H7 (cell line): ENCODE results near the gene TRIM72. TPM values are rescaled to one million over a fixed set of nuclear protein-coding genes. Genes with fewer than 3 reads are reported as not detected.
"Not testable (repeated sequence)": the region's sequence is repeated elsewhere in the genome, so short reads cannot be mapped to it uniquely, and the experiment has no call there.

Source experiments
- DNase-seq: peaks from one replicate; pipeline ENCODE4 v3.0.0; 2012
- H3K27me3 ChIP-seq: 2 replicates; pipeline ENCODE4 v1.6.0; 2011; ENCODE audit warnings: mild to moderate bottlenecking, low read length; ENCODE audit not compliant: control insufficient read depth, insufficient read depth
- H3K36me3 ChIP-seq: replicated peaks from 2 replicates; pipeline ENCODE4 v1.5.1; 2011; ENCODE audit warnings: low read length; ENCODE audit not compliant: control insufficient read depth, insufficient read depth
- H3K4me3 ChIP-seq: 2 replicates; pipeline ENCODE4 v1.5.1; 2011; ENCODE audit warnings: low read depth, mild to moderate bottlenecking, control low read depth, low read length, moderate library complexity; ENCODE audit not compliant: insufficient read depth
- total RNA-seq: library from RNA; depleted of rRNA; stranded (reverse); fragments of >200 nt; shearing (Covaris generic); gene quantifications from 2 replicates; pipeline ENCODE4 v1.2.3, GENCODE V29; 2014; rRNA removed

The TRIM72 gene
- total RNA-seq, 1 experiment from 2014 or later: 0.03 TPM

DNA sequence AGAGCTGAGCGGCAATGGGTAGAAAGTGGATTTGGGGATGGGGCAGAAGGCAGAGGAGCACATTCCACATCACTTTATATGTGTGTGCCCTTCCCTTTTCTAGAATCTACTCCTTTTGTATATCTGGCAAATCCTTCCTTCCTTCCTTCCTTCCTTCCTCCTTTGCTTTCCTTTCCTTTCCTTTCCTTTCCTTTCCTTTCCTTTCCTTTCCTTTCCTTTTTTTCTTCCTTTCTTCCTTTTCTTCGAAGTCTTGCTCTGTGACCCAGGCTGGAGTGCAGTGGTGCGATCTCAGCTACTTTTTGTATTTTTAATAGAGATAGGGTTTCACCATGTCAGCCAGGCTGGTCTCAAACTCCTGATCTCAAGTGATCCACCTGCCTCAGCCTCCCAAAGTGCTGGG is 56.1 kb downstream of the TRIM72 start:
- DNase-seq, H3K4me3 ChIP-seq, H3K27me3 ChIP-seq, H3K36me3 ChIP-seq: not testable (repeated sequence)

DNA sequence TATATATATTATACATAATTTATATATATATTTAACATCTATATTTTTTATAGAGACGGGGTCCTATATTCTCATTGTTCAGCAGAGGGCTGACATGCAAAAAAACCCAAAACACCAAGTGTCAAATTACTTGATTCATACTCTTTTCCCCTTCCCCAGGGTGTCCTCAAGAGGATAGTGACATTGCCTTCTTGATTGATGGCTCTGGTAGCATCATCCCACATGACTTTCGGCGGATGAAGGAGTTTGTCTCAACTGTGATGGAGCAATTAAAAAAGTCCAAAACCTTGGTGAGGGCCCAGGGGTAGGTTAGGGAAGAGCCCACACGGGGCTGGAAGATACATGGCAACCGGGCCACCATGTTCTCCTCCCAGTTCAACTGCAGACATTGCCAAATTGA is 56.9 kb downstream of the TRIM72 start:
- Histone ChIP-seq H3K36me3 (no peaks in the 10 kb centered on the region), H3K4me3 (no peak overlapping the region), H3K27me3 (peaks cover 1% of the 10 kb centered on the region; the same call in 1 of the 2 replicates)
- DNase-seq: no peak

DNA sequence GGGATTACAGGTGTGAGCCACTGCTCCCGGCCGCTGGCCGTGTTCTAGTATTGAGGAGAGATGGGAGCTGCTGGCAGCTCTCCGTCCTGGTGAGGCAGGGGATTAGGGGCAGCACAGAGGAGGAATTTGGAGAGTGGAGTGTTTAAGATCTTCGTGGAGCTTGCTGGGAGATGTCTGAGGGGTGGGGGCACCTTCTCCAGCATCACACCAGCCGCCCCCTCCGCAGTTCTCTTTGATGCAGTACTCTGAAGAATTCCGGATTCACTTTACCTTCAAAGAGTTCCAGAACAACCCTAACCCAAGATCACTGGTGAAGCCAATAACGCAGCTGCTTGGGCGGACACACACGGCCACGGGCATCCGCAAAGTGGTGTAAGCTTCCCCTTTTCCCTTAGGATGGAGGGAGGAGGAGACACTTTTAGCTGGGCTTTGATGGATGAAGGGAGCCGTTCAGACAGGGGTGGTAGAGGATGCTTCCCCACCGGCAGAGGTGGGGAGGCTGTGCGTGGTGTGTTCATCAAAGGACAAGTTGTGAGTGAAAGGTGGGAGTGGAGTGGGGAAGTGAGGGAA is 57.8 kb downstream of the TRIM72 start:
- H3K4me3 ChIP-seq: no peak overlapping the region
- no peak for DNase-seq
- no peaks in the 10 kb centered on the region for H3K36me3 ChIP-seq
- peaks cover 1% of the 10 kb centered on the region; the same call in 1 of the 2 replicates for H3K27me3 ChIP-seq

DNA sequence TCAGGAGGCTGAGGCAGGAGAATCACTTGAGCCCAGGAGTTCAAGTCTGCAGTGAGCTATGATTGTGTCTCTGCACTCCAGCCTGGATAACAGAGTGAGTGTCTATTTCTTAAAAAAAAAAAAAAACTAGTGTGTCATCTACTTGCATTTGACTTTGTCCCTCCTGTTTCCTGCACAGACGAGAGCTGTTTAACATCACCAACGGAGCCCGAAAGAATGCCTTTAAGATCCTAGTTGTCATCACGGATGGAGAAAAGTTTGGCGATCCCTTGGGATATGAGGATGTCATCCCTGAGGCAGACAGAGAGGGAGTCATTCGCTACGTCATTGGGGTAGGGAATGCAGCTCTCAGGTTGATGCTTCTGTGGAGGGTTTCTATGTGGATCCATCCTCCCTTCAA is 59.3 kb downstream of the TRIM72 start:
- no peak for DNase-seq
- H3K36me3 ChIP-seq: no peaks in the 10 kb centered on the region
- H3K27me3 ChIP-seq: peaks cover 1% of the 10 kb centered on the region; the same call in 1 of the 2 replicates
- H3K4me3 ChIP-seq: no peak overlapping the region

DNA sequence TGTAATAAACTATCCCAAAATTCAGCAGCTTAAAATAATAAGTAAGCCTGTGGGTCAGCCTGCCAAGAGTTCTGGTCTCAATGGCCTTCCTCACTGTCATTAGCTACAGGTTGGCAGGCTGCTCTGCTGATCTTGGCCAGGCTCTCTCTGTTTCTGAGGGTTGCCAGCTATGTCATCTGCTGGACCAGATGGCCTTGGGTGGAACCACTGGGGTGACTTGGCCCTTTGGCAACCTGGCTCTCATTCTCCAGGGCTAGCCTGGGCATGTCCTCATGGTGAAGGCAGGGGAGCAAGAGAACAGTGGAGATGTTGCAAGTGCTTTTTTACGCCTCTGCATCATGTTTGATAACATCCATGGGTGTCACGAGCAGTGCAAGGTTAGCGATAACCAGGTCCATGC is 59.8 kb downstream of the TRIM72 start:
- no peaks in the 10 kb centered on the region for H3K36me3 ChIP-seq
- no peak for DNase-seq
- no peak overlapping the region for H3K4me3 ChIP-seq
- H3K27me3 ChIP-seq: peaks cover 1% of the 10 kb centered on the region; the same call in 1 of the 2 replicates

DNA sequence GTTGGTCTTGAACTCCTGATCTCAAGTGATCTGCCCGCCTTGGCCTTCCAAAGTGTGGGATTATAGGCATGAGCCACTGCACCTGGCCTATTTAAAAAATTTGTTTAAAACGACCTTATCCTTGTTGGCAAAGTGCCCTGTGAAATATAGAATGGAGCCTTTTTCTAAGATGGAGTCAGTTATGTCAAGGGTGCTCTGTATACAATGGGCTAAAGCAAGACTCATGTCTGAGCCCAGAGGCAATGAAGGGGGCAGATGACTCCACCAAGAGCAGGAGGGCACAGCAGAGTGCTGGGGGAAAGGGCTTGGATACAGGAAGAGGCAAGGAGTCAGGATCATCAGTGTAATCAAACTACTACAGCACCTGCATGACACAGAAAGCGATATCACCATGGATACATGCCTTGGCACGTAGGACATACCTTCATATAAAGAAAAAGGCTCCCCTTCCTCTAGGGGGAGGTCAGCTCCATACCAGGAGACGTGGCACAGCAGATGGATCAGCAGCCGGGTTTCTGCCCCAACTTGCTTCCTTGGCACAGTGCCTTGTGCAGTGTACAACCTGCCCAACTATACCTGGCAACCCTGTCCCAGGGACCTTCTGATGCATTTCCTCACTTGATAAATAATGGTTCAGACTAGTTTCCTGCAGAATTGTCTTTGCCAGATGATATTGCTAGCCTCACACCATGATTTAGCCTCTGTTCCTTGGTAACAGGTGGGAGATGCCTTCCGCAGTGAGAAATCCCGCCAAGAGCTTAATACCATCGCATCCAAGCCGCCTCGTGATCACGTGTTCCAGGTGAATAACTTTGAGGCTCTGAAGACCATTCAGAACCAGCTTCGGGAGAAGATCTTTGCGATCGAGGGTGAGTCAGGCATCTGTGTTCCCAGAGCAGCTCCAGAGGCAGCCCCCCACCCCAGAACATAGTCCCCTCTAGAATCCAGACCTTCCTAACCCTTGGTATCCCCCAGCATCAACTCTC is 61.2 kb downstream of the TRIM72 start:
- no peaks in the 10 kb centered on the region for H3K36me3 ChIP-seq
- H3K27me3 ChIP-seq: no peaks in the 10 kb centered on the region
- no peak for DNase-seq
- no peak overlapping the region for H3K4me3 ChIP-seq

DNA sequence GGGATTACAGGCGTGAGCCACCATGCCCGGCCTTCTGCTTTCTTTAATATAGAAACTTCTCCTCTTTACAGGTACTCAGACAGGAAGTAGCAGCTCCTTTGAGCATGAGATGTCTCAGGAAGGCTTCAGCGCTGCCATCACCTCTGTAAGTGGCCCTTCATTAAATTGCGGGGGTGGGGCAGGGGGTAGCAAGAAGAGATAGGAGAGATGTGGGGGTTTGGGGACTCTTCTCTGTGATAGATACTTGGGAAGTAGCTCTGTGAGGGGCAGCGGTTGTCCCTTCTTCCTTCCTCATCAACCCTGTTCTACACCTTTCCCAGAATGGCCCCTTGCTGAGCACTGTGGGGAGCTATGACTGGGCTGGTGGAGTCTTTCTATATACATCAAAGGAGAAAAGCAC is 62.7 kb downstream of the TRIM72 start:
- Histone ChIP-seq H3K36me3 (no peaks in the 10 kb centered on the region), H3K27me3 (no peaks in the 10 kb centered on the region), H3K4me3 (no peak overlapping the region)
- DNase-seq: no peak

DNA sequence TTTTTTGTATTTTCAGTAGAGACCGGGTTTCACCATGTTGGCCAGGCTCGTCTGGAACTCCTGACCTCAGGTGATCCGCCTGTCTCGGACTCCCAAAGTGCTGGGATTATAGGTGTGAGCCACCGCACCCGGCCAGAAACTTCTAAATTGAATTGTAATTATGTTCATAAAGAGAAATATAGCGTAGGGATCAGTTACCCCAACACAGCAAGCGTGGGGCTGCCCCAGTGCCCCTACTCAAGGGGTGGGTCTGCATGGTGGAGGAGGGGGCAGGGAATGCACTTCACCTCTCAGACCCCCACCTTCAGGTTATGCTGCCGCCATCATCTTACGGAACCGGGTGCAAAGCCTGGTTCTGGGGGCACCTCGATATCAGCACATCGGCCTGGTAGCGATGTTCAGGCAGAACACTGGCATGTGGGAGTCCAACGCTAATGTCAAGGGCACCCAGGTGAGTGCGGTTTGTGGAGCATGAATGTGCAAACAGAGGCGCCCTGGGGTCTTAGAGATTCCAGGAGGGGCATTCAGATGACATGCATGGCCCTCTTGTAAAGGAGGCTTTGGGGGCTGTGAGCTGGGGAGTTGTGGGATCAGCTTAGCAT is 63.8 kb downstream of the TRIM72 start:
- no peak for DNase-seq
- Histone ChIP-seq H3K27me3 (no peaks in the 10 kb centered on the region), H3K4me3 (no peak overlapping the region), H3K36me3 (no peaks in the 10 kb centered on the region)

DNA sequence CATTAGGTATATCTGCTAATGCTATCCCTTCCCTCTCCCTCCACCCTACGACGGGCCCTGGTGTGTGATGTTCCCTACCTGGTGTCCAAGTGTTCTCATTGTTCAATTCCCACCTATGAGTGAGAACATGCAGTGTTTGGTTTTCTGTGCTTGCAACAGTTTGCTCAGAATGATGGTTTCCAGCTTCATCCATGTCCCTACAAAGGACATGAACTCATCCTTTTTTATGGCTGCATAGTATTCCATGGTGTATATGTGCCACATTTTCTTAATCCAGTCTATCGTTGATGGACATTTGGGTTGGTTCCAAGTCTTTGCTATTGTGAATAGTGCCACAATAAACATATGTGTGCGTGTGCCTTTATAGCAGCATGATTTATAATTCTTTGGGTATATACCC is 64.9 kb downstream of the TRIM72 start:
- H3K36me3 ChIP-seq, DNase-seq, H3K27me3 ChIP-seq, H3K4me3 ChIP-seq: not testable (repeated sequence)

Other genes with a start within 250 kb of the TRIM72 start
- 4.4 and 8.2 TPM in 2 replicates for gene HSD3B7, start 228.9 kb upstream of the TRIM72 start, total RNA-seq
- gene STX1B, start 203.5 kb upstream of the TRIM72 start, total RNA-seq: 1.3 and 4.1 TPM in 2 replicates
- 13.6 and 14.2 TPM in 2 replicates for gene STX4, start 180.6 kb upstream of the TRIM72 start, total RNA-seq
- 16.4 and 19.9 TPM in 2 replicates for gene ZNF668, start 139.9 kb upstream of the TRIM72 start, total RNA-seq
- 28.8 and 30.0 TPM in 2 replicates for gene ZNF646, start 139.7 kb upstream of the TRIM72 start, total RNA-seq
- 1.3 and 4.5 TPM in 2 replicates for gene PRSS53, start 125.2 kb upstream of the TRIM72 start, total RNA-seq
- gene VKORC1, start 119.3 kb upstream of the TRIM72 start, total RNA-seq: 127 and 135 TPM in 2 replicates
- 52.7 and 64.0 TPM in 2 replicates for gene BCKDK, start 105.7 kb upstream of the TRIM72 start, total RNA-seq
- gene KAT8, start 96.5 kb upstream of the TRIM72 start, total RNA-seq: 61.7 and 77.2 TPM in 2 replicates
- gene PRSS8, start 78.4 kb upstream of the TRIM72 start, total RNA-seq: 57.1 and 65.4 TPM in 2 replicates
- 0.59 and 1.1 TPM in 2 replicates for gene PRSS36, start 64.1 kb upstream of the TRIM72 start, total RNA-seq
- 35.3 and 39.8 TPM in 2 replicates for gene FUS, start 34.0 kb upstream of the TRIM72 start, total RNA-seq
- 32.2 and 35.2 TPM in 2 replicates for gene PYCARD, start 11.4 kb upstream of the TRIM72 start, total RNA-seq
- gene PYDC1, start 3.0 kb downstream of the TRIM72 start, total RNA-seq: not detected in 2 replicates
- gene ITGAM, start 45.9 kb downstream of the TRIM72 start, total RNA-seq: 0.04 TPM in 1 of 2 replicates, not detected in the other
- gene ITGAX, start 141.1 kb downstream of the TRIM72 start, total RNA-seq: 0.26 and 0.80 TPM in 2 replicates
- gene ITGAD, start 179.2 kb downstream of the TRIM72 start, total RNA-seq: not detected in 2 replicates
- not detected in 2 replicates for gene COX6A2, start 214.2 kb downstream of the TRIM72 start, total RNA-seq
- 0.17 and 0.33 TPM in 2 replicates for gene ZNF843, start 228.7 kb downstream of the TRIM72 start, total RNA-seq
- 8.0 and 11.6 TPM in 2 replicates for gene ARMC5, start 245.4 kb downstream of the TRIM72 start, total RNA-seq